HG02970 (cell line): ENCODE data around the gene UFC1.
A peak's percentile ranks its signal among the peaks of the same experiment; 100 is the strongest.
"Not testable (repeated sequence)": the region's sequence is repeated elsewhere in the genome, so short reads cannot be mapped to it uniquely, and the experiment has no call there.

ENCODE experiments used
- ATAC-seq: cut with Tn5 transposase; IDR thresholded peaks from one replicate; pipeline ENCODE4 v1.9.1; 2021; ENCODE audit warnings: mild to moderate bottlenecking, moderate library complexity, moderate number of reproducible peaks; ENCODE audit not compliant: unreplicated experiment, low FRiP score

The UFC1 gene

DNA sequence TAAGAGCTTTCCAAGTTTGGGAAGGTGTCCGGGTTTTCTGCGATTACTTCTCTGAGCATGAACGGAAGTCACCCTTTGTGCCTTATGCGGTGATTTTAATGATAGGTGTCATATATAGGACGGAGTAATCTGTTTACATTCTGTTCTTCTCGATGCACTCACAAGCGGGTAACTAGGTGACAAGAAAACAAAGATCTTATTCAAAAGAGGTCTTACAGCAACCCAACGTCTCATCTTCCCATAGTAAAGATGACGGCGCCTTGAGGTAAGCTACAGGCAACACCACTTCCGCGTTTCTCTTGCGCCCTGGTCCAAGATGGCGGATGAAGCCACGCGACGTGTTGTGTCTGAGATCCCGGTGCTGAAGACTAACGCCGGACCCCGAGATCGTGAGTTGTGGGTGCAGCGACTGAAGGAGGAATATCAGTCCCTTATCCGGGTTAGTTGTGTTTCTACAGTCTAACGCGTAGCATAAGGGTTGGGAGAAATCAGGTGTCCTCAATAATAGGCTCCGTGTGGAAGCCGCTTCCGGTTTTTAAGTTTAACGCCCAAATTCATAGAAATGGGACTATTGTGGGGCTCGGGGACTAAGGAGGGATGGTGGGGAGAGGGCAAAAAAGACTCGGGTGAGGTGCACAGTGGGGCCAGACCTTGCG lies at the start of gene UFC1:
Gene UFC1 (plus strand): TSS at position 297 of the 656 bp plus-strand sequence. CDS start 20 bp downstream, at position 317.
- peak; percentile 62 for ATAC-seq

DNA sequence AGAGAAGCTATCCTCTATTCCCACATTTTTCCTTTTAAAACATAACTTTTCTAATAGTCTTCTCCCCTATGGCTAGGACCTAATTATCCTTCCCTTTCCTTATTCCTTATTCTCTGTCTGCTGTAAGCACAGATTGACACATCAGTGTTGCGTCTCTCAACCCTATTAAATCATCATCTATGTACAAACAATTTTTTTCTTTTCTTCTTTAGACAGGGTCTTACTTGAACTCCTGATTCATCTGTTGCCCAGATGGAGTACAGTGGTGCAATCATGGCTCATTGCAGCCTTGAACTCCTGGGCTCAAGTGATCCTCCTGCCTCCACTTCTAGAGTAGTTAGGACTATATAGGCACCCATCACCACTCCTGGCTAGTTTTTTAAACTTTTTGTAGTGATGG lies 47.3 kb upstream of the UFC1 start:
- no peak for ATAC-seq

DNA sequence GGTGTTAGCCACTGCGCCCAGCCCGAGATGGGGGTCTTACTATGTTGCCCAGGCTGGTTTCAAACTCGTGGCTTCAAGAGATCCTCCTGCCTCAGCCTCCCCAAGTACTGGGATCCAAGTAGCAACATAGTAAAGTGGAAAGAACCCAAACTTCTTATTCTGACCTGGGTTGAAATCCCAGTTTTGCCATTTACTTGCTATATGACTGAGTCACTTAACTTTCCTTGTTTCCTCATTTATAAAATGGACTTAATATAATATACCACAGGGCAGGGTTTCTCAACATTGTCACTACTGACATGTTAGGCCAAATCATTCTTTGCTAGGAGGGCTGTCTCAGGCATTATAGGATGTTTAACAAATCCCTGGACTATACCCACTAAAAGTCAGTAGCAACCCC lies 42.7 kb upstream of the UFC1 start:
- no peak for ATAC-seq

DNA sequence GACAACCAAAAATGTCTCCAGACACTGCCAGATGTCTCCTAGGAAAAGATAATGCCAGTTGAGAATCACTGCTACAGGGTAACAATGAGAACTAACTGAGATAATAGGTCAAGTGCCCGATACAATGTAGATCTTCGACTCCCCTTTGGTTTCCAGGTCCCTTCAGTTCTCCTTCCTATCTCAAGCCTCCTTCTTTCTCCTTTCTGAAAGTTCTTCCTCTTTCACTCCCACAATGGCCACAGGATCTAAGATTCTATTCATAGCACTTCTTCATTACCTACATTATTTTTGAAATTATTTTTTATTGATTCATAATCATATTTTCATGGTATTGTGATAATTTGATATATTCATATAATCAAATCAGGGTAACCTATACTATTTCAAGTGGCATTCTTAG lies 42.3 kb upstream of the UFC1 start:
- no peak for ATAC-seq

DNA sequence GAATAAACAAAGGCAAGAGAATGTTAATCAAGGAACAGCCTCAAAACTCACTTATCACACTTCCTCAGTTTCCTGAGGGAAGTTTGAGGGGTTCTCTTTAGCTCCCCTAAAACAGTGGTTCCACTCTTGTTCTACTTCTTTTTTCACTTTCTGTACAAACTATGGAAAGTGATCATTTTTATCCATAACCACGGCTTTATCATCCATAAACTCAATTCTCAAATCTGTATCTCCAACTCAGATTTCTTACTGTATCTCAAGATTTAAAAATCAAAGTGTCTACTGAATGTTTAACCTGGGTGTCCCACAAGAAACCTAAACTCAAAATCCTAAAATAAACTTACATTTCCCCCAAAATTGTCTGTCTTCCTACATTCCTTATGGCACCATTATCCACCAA lies 39.9 kb upstream of the UFC1 start:
- ATAC-seq: no peak

DNA sequence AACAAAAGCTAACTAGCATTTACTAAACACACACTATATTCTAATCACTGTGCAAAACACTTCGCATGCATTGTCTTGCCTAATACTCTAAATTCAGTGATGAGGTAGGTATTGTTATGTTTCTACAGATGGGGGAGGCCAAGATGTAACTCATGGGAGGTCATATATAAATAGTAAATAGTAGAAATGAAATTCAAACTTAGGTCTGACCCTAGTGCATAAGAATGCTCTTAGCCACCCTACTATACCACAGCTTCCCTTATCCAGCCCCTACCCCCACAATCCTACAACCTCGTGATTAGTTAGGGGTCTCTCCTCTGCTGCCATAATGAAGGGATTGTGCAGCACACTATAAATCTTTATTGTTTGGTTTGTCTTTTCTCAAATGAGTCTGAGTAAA lies 39.2 kb upstream of the UFC1 start:
- ATAC-seq: no peak

DNA sequence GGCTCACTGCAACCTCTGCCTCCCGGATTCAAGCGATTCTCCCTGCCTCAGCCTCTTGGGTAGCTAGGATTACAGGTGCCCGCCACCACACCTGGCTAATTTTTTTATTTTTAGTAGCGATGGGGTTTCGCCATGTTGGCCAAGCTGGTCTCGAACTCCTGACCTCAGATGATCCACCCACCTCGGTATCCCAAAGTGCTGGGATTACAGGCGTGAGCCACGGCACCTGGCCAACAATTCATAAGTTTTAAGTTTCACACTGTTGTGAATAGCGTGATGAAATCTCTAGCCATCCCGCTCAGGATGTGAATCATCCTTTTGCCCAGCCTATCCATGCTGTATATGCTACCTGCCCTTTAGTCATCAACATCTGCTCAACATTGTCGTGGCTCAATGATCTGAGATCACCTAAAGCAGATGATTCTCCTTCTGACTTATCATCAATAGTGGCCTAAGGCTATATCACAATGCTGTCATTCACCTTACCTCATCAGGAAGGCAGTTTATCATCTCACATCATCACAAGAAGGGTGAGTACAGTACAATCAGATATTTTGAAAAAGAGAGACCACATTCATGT lies 38.6 kb upstream of the UFC1 start:
- no peak for ATAC-seq

DNA sequence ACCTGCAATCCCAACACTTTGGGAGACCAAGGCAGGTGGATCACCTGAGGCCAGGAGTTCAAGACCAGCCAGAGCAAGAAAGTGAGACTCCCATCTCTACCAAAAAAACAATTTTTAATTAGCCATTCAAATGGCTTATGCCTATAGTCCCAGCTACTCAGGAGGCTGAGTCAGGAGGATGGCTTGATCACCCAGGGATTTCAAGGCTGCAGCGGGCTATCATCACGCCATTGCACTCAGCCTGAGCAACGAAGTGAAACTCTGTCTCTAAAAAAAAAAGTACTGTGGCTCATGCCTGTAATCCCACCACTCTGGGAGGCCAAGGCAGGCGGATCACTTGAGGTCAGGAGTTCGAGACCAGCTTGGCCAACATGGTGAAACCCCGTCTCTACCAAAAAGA lies 37.8 kb upstream of the UFC1 start:
- ATAC-seq: not testable (repeated sequence)

DNA sequence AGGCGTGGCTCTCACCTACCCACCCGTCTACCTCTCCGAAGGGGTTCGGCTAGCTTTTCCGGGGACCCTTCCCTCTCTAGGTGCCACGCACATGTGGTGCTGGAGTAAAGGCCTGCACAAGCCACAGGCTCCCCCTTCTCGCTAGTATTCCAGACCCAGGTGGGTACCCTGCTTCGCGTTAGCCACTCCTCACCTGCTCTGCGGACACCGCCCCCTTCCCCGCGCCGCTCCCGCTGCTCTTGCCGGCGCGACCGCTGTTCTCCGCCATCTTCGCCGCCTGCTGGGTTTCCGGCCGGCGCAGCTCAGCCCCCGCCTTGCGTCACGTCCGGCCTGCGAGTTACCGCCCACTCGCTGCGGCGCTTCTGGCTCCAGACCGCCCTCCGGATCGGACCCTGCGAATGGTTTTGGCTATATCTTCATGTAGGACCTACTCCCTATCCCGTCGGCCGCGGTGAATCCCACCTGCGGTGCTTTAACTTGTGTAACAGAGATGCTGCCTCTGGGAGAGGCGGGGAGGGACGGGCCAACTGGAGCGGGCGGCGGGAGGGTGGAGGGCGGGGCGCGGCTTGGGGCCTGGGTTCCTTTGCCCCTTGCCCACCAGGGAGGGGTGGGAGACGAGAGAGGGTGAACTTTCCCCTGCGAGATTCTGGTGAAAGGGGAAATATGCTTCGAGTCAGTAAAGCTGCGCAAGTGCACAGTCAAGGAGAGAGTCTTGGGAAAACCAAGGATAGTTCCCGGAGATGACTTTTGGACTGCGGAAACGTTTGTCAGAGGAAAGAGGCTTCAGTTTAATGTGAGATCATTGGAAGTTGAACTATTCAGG lies 35.8 kb upstream of the UFC1 start, which contains the start of the genes NIT1 and PFDN2:
Gene NIT1 (plus strand): TSS at position 347 of the 823 bp plus-strand sequence. CDS start 72 bp downstream, at position 419.
Gene PFDN2 (minus strand): TSS at position 279 of the 823 bp plus-strand sequence. CDS start 11 bp downstream, at position 268.
- peak; percentile 63 for ATAC-seq

DNA sequence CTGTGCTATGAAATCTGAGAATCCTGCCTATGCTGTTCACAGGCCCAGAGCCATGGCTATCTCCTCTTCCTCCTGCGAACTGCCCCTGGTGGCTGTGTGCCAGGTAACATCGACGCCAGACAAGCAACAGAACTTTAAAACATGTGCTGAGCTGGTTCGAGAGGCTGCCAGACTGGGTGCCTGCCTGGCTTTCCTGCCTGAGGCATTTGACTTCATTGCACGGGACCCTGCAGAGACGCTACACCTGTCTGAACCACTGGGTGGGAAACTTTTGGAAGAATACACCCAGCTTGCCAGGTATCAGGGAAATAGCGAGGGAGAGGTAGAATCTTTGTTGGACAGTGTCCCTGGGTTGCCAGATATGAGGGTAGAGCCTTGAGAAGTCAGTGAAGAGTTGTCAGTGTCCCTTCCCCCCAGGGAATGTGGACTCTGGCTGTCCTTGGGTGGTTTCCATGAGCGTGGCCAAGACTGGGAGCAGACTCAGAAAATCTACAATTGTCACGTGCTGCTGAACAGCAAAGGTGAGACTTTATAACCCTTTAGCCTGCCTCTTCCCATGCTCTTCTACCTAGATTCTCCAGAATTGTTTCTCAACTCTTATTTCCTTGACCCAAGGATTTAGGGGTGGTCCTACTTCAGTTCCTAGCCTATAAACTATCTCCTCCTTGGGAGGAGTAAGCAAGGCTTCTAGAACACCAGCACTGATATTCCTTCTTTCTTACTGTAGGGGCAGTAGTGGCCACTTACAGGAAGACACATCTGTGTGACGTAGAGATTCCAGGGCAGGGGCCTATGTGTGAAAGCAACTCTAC lies 34.5 kb upstream of the UFC1 start:
- no peak for ATAC-seq

DNA sequence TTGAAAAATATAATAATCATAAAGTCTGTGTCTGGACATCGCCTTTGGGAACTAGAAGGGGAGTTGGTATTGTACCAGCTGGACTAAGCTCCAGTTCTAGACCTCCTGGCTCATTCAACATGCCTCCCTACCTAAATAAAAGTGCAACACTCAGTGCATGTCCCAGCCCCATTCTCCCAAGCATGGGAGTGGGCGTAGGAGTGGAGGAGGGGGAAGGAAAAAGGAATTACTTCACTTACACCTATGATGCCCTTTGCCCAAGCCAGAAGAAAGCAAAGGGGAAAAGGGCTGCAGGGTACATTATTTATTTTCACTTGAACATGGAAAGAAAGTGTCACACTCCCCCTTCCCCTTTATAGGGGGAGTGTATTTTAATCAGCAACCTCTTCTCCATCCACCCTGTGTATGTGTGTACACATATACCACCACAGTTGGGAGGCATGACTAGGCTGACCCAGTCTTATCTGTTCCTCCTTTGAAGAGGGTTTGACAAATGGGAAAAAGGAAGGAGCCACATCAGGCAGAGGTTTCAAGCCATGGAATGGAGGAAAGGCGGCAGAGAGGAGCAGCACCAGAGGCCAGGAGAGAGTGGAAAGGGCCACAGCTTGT lies 32.6 kb upstream of the UFC1 start:
- no peak for ATAC-seq

DNA sequence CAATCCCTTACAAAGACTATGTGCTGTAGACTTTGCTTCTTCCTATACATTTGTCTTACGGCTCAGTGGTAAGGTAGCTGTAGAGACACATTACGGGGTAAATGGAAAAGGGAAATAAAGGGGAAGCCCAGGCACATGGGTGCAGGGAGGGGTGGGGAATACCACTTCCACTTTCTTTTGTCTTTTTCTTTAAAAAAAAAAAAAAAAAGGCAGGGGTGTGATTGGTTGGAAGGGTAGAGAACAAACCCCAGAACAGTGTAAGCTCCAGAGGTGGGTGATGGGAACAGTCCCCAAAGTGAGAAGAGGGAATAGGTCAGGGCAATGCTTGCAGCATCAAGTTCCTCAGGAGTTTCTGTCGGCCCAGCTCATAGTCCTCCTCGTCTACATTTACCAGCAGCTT lies 31.9 kb upstream of the UFC1 start:
- ATAC-seq: no peak

DNA sequence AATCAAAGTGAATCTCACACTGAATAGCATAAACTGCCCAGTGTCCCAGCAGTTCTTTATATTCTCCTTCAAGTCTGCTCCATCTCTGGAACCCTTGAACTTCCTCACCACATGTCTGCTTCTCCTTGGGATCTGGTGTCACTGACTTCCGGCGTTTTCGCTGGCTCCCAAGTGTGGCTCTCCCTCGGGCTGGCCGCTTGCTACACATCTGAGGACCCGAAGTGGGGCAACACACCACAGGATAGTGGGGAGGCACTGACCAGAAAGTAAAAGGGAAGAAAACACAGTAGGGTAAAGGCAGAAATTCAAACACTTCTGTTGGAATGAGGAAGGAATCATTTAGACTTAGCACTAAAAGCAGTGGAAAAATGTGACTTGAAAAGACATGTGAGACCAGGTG lies 30.8 kb upstream of the UFC1 start:
- ATAC-seq: no peak

DNA sequence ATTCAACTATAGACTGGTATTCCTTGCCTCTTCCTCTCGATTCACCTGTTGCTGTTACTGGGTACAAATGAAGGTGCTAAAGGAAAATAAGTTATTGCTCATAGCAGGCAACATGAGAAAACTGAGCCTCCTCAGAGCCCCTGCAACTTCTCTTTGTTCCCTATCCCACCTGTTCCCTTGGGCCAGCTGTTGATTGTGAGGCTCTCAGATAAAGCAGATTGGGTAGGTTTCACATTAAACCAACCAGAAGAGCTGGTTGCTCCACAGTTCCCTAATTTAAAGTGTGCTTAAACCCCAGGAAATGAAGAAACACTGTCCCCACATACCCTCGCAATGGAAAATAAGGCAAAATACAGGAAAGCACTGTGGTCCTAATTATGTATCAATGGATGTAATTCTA lies 26.1 kb upstream of the UFC1 start:
- no peak for ATAC-seq

DNA sequence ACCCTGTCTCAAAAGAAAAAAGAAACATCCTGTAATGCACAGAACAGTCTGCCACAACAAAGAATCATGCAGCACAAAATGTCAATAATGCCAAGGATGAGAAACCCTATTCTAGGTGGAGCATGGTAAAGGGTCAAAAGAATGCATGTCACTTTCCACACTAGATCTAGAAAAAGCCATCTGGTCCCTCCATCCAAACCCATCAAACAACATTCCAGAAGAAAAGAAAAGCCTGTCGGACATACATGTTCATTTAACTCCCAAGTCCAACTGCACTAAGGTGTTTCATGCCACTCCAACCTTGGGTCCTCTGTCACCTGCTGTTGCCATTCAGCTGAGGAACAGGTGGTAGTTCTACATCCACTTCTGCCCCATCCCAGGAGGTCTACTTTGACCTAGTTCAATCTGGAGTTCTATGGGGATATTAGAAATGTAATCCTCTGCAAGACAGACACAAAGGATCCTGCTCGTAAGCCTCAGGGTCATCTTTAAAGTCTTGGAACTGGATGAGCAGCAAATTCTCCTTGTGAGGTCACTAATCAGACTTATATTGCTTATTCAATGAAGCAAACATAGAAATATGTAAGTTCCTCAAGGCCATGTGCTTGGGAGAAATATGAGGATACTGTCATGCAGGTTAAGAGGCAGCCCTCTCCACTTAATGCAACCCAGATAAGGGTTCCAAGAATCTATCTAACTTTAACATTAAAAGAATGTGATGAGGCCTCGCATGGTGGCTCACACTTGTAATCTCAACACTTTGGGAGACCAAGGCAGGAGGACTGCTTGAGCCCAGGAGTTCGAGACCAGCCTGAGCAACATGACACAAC lies 25.0 kb upstream of the UFC1 start:
- ATAC-seq: no peak

DNA sequence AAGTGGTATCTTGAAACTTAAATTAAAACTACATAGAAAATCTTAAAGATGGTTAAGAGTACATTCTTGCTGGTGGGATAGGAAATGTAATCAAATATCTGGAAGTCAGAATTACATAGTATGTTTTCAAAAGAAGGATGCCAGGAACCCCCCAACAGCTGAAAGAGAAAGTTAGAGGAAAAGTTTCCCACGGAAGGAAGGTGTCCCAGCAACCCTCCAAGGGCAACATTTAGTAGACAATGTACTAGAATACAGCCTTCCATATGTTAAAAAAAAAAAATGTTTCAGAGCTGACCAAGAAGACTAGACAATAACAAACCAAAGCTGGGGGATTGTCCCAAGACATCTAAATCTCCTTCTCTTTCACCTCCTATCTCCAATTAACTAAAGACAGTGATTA lies 23.5 kb upstream of the UFC1 start:
- ATAC-seq: no peak

DNA sequence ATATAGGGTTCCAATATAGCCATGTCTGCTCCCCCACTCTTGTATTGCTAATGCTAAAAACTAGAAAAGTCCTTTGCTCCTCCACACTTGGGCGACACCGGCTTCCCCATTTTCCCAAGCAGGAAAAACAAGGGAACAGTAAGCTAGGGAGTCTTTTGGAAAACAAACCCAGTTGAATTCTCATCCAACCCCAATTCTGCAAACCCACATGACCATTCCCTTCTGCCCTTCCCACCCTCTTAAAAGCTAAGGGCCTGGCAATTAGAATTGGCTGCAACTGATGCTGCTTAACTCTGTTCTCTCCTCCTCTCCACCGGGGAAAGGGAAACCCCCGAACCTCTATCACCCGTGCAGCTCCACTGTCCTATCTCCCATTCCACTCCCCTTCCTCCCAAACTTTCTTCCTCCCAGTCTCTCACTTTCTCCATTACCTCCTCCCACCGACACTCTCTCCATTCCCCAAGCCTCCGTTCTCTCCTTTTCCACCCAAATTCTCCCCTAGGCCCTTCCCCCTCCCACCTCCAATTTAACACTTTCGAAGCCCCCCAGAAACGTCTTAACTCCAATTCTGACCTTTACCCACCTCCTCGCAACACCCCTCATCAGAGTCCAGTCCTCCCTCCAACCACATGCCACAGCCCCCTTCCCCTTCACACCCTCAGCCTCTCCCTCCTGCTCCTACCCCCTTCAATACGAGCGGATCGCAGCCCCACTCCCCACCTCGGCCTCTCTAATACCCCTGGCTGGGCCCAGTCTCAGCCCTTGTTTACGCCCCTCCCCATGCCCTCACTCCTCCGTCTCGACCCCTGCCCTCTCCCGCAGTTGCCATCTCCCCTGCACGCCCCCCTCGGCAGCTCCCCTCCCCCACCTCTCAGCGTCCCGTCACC lies 22.0 kb upstream of the UFC1 start:
- ATAC-seq: no peak
